ENCODE measurements around the gene FAM193A.

The FAM193A gene

DNA sequence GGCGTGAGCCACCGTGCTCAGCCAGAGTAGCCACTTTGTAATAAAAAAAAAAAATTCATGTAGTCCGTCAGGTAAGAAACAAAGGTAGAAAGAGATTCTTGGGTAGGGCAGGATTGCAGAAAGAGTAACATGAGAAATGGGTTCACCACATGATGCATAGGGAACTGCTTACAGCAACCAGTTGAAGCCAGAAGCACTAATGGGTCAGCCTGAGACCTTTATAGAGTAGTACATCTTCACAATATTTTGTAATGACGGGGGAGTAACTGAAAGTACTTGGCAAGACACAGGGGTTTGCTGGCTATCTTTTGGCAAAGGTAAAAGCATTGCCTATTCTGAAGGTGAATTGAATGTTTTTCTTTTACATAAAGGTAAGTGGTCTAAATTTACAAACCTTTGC lies 29.1 kb downstream of the FAM193A start:
- TF ChIP-seq CTCF (IDR thresholded peaks at IDR 0.05; ENCODE audit: borderline replicate concordance, insufficient read depth, low read depth, low read length), result no peak
- no peak overlapping the region for H3K4me3 ChIP-seq (ENCODE audit: low read depth, low read length)

- no peak overlapping the region for H3K4me3 ChIP-seq (ENCODE audit: low read depth, low read length)
- no peak for TF ChIP-seq CTCF (IDR thresholded peaks at IDR 0.05; ENCODE audit: borderline replicate concordance, insufficient read depth, low read depth, low read length)
Measured at GRCh38 chr4:2570036-2570435, 33.6 kb downstream of the FAM193A start.

DNA sequence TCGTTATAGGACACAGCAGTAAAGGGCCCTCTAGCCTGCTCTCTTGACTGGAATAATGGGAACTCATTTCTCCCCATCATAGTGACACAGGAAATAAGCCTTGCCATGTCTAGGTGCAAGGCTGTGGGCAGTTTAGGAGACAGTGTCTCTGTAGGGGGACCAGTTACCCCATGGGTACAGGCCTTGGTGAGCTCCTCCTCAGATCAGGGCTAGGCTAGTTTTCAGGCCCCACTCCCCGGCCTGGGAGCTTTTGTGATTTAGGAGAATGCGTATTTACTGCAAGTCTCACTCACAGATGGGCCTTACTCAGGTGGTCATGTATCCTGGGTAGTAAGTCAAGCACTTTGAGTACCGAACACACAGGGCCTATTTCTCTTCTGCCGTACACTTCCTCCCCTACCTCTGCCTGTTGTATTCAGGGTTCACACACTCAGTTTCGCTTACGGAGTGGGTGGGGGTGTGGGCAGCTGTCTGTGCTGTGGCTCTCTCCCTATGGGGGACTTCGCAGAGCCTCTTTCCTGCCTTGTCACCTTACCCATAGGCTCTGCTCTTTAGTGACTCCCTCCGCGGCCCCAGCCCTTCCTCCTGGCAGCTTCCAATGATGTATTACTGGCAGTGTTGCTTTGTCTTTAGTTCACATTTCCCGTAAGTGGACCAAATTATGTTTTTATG lies 34.2 kb downstream of the FAM193A start:
- no peak for TF ChIP-seq CTCF (IDR thresholded peaks at IDR 0.05; ENCODE audit: borderline replicate concordance, insufficient read depth, low read depth, low read length)
- no peak overlapping the region for H3K4me3 ChIP-seq (ENCODE audit: low read depth, low read length)

GRCh38 chr4:2572076-2572475 lies 35.6 kb downstream of the FAM193A start:
- no peak for TF ChIP-seq CTCF (IDR thresholded peaks at IDR 0.05; ENCODE audit: borderline replicate concordance, insufficient read depth, low read depth, low read length)
- H3K4me3 ChIP-seq (ENCODE audit: low read depth, low read length), result no peak overlapping the region

- H3K4me3 ChIP-seq (ENCODE audit: low read depth, low read length), result no peak overlapping the region
- no peak for TF ChIP-seq CTCF (IDR thresholded peaks at IDR 0.05; ENCODE audit: borderline replicate concordance, insufficient read depth, low read depth, low read length)
Measured at GRCh38 chr4:2572866-2573265, 36.4 kb downstream of the FAM193A start.

GRCh38 chr4:2574009-2574408 lies 37.6 kb downstream of the FAM193A start:
- no peak for TF ChIP-seq CTCF (IDR thresholded peaks at IDR 0.05; ENCODE audit: borderline replicate concordance, insufficient read depth, low read depth, low read length)

GRCh38 chr4:2574863-2575262 lies 38.4 kb downstream of the FAM193A start:
- no peak overlapping the region for H3K4me3 ChIP-seq (ENCODE audit: low read depth, low read length)
- no peak for TF ChIP-seq CTCF (IDR thresholded peaks at IDR 0.05; ENCODE audit: borderline replicate concordance, insufficient read depth, low read depth, low read length)

More at GRCh38 chr4:2574009-2574408, 37.6 kb downstream of the FAM193A start:
- no peak overlapping the region for H3K4me3 ChIP-seq (ENCODE audit: low read depth, low read length)

All from GM12875 (cell line).